ENCODE measurements around the gene RB1. TPM values are rescaled to one million over a fixed set of nuclear protein-coding genes. Genes with fewer than 3 reads are reported as not detected.

RB1 gene
- total RNA-seq, 1 experiment from 2014 or later, result 18.8 TPM

DNA sequence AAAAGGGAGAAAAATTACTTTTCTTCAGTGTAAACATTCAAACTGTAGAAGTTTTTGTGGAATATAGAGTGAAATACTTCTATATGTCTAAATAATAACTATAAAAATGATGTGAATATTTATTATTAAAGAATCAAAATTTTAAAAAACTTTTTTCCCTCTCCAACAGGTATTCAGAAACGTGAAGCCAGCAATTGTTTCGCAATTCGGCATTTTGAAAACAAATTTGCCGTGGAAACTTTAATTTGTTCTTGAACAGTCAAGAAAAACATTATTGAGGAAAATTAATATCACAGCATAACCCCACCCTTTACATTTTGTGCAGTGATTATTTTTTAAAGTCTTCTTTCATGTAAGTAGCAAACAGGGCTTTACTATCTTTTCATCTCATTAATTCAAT is 42.6 kb upstream of the RB1 start:
- Mint-ChIP-seq H3K4me1 (peaks cover 3% of the 10 kb centered on the region), H3K27me3 (ENCODE audit: low read depth) (no peaks in the 10 kb centered on the region), H3K27ac (no peak overlapping the region), H3K4me3 (no peak overlapping the region), H3K9me3 (no peaks in the 10 kb centered on the region), H3K36me3 (peaks cover 55% of the 10 kb centered on the region)
- no peak for TF ChIP-seq NR1H2 (CRISPR knock-in tag; IDR thresholded peaks at IDR 0.05)
- TF ChIP-seq, protein P1, sequence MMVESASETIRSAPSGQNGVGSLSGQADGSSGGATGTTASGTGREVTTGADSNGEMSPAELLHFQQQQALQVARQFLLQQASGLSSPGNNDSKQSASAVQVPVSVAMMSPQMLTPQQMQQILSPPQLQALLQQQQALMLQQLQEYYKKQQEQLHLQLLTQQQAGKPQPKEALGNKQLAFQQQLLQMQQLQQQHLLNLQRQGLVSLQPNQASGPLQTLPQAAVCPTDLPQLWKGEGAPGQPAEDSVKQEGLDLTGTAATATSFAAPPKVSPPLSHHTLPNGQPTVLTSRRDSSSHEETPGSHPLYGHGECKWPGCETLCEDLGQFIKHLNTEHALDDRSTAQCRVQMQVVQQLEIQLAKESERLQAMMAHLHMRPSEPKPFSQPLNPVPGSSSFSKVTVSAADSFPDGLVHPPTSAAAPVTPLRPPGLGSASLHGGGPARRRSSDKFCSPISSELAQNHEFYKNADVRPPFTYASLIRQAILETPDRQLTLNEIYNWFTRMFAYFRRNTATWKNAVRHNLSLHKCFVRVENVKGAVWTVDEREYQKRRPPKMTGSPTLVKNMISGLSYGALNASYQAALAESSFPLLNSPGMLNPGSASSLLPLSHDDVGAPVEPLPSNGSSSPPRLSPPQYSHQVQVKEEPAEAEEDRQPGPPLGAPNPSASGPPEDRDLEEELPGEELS (CRISPR knock-in tag; IDR thresholded peaks at IDR 0.05), result no peak
- TF ChIP-seq CBFB (CRISPR knock-in tag; IDR thresholded peaks at IDR 0.05; ENCODE audit: low read depth), result no peak
- TF ChIP-seq, protein P2, sequence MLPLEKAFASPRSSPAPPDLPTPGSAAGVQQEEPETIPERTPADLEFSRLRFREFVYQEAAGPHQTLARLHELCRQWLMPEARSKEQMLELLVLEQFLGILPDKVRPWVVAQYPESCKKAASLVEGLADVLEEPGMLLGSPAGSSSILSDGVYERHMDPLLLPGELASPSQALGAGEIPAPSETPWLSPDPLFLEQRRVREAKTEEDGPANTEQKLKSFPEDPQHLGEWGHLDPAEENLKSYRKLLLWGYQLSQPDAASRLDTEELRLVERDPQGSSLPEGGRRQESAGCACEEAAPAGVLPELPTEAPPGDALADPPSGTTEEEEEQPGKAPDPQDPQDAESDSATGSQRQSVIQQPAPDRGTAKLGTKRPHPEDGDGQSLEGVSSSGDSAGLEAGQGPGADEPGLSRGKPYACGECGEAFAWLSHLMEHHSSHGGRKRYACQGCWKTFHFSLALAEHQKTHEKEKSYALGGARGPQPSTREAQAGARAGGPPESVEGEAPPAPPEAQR (CRISPR knock-in tag; IDR thresholded peaks at IDR 0.05), result no peak
- TF ChIP-seq AFF4 (CRISPR knock-in tag; IDR thresholded peaks at IDR 0.05; ENCODE audit: borderline replicate concordance), result no peak
- TF ChIP-seq ZNF396 (CRISPR knock-in tag; IDR thresholded peaks at IDR 0.05; ENCODE audit: borderline replicate concordance), result no peak
- no peak for TF ChIP-seq FOXP1 (CRISPR knock-in tag; IDR thresholded peaks at IDR 0.05; ENCODE audit: borderline replicate concordance)
- no peak for TF ChIP-seq TEAD4 (CRISPR knock-in tag; IDR thresholded peaks at IDR 0.05)
- TF ChIP-seq, protein P3, sequence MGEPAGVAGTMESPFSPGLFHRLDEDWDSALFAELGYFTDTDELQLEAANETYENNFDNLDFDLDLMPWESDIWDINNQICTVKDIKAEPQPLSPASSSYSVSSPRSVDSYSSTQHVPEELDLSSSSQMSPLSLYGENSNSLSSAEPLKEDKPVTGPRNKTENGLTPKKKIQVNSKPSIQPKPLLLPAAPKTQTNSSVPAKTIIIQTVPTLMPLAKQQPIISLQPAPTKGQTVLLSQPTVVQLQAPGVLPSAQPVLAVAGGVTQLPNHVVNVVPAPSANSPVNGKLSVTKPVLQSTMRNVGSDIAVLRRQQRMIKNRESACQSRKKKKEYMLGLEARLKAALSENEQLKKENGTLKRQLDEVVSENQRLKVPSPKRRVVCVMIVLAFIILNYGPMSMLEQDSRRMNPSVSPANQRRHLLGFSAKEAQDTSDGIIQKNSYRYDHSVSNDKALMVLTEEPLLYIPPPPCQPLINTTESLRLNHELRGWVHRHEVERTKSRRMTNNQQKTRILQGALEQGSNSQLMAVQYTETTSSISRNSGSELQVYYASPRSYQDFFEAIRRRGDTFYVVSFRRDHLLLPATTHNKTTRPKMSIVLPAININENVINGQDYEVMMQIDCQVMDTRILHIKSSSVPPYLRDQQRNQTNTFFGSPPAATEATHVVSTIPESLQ (CRISPR knock-in tag; IDR thresholded peaks at IDR 0.05), result no peak
- TF ChIP-seq, protein P4, sequence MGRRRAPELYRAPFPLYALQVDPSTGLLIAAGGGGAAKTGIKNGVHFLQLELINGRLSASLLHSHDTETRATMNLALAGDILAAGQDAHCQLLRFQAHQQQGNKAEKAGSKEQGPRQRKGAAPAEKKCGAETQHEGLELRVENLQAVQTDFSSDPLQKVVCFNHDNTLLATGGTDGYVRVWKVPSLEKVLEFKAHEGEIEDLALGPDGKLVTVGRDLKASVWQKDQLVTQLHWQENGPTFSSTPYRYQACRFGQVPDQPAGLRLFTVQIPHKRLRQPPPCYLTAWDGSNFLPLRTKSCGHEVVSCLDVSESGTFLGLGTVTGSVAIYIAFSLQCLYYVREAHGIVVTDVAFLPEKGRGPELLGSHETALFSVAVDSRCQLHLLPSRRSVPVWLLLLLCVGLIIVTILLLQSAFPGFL (CRISPR knock-in tag; IDR thresholded peaks at IDR 0.05; ENCODE audit: borderline replicate concordance), result no peak
- no peak for TF ChIP-seq MLX (CRISPR knock-in tag; IDR thresholded peaks at IDR 0.05)
- no peak for TF ChIP-seq SOX15 (CRISPR knock-in tag; IDR thresholded peaks at IDR 0.05)
- no peak for TF ChIP-seq GABPB1 (CRISPR knock-in tag; IDR thresholded peaks at IDR 0.05)
- no peak for ATAC-seq
- DNase-seq (ENCODE audit: low spot score), result no peak
- ChIA-PET POLR2A (no interaction called here), CTCF (no interaction called here)

GRCh38 chr13:48263196-48263595 is 40.4 kb upstream of the RB1 start:
- Mint-ChIP-seq H3K9me3 (no peaks in the 10 kb centered on the region), H3K27ac (no peak overlapping the region), H3K4me1 (peaks cover 17% of the 10 kb centered on the region), H3K4me3 (no peak overlapping the region), H3K27me3 (ENCODE audit: low read depth) (no peaks in the 10 kb centered on the region), H3K36me3 (peaks cover 39% of the 10 kb centered on the region)
- ATAC-seq (no peak), DNase-seq (ENCODE audit: low spot score) (no peak)
- TF ChIP-seq, protein P5, sequence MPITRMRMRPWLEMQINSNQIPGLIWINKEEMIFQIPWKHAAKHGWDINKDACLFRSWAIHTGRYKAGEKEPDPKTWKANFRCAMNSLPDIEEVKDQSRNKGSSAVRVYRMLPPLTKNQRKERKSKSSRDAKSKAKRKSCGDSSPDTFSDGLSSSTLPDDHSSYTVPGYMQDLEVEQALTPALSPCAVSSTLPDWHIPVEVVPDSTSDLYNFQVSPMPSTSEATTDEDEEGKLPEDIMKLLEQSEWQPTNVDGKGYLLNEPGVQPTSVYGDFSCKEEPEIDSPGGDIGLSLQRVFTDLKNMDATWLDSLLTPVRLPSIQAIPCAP (CRISPR knock-in tag; IDR thresholded peaks at IDR 0.05), result no peak
- TF ChIP-seq ESRRA (CRISPR knock-in tag; IDR thresholded peaks at IDR 0.05; ENCODE audit: borderline replicate concordance) (no peak), AFF4 (CRISPR knock-in tag; IDR thresholded peaks at IDR 0.05; ENCODE audit: borderline replicate concordance) (no peak)
- POLR2A ChIA-PET, result no interaction called here
- CTCF ChIA-PET, result interaction anchor here (0.7 kb wide), 1 partner anchor 136 kb away, joined by 3 read pairs; no protein-coding TSS in a partner anchor
